ENCODE data around the gene ST6GALNAC1. TPM values are rescaled to one million over a fixed set of nuclear protein-coding genes. Genes with fewer than 3 reads are reported as not detected.
A peak's percentile ranks its signal among the peaks of the same experiment; 100 is the strongest.
"Not testable (repeated sequence)": the region's sequence is repeated elsewhere in the genome, so short reads cannot be mapped to it uniquely, and the experiment has no call there.

Gene ST6GALNAC1
- total and polyA plus RNA-seq, 4 experiments from 2014 or later = 12.7 to 45.8 (median 14.4) TPM

GRCh38 chr17:76606685-76607084 is 36.9 kb downstream of the ST6GALNAC1 start:
- peaks cover 5 to 14% (median 9%) of the 10 kb centered on the region in 4 donors for H3K4me1 Mint-ChIP-seq
- H3K4me1 ChIP-seq (ENCODE audit: insufficient read depth, low read length); POLR2A ChIA-PET (ENCODE audit: partially characterized antibody); H3K27ac ChIP-seq (ENCODE audit: low read depth, low read length); H3K27me3 ChIP-seq (ENCODE audit: insufficient read depth, low read length); H3K36me3 ChIP-seq (ENCODE audit: insufficient read depth, low read length); H3K4me3 Mint-ChIP-seq; DNase-seq; H3K27me3 Mint-ChIP-seq; H3K27ac Mint-ChIP-seq; H3K9me3 Mint-ChIP-seq; CTCF ChIA-PET (ENCODE audit: partially characterized antibody); intact Hi-C loops (cut with micrococcal nuclease); H3K9me3 ChIP-seq (ENCODE audit: control insufficient read depth in 1 of 2, low read length in 2 of 2); H3K4me3 ChIP-seq (ENCODE audit: low read length in 2 of 2); H3K36me3 Mint-ChIP-seq: not testable (repeated sequence)

- Mint-ChIP-seq H3K4me3 (peak overlapping the region in 6 of 8 donors; percentile 17 to 63 (median 30)), H3K9me3 (no peaks in the 10 kb centered on the region), H3K4me1 (peaks cover 16 to 26% (median 20%) of the 10 kb centered on the region in 4 donors), H3K27me3 (peaks cover 0 to 9% of the 10 kb centered on the region in 2 donors), H3K36me3 (no peaks in the 10 kb centered on the region), H3K27ac (peak overlapping the region in 2 of 7 donors; percentile 42 to 65)
- no peak overlapping the region for H3K4me3 ChIP-seq (ENCODE audit: low read length in 2 of 2)
- ChIA-PET CTCF (ENCODE audit: partially characterized antibody) (interaction anchor here (0.7 to 2.6 kb wide), 5 partner anchors 23 to 80 kb away, joined by 3 to 10 read pairs (median 5); no protein-coding TSS in a partner anchor), POLR2A (ENCODE audit: partially characterized antibody) (no interaction called here)
- H3K4me1 ChIP-seq (ENCODE audit: insufficient read depth, low read length) = peaks cover 20% of the 10 kb centered on the region
- H3K36me3 ChIP-seq (ENCODE audit: insufficient read depth, low read length) = no peaks in the 10 kb centered on the region
- no peaks in the 10 kb centered on the region for H3K27me3 ChIP-seq (ENCODE audit: insufficient read depth, low read length)
- H3K27ac ChIP-seq (ENCODE audit: low read depth, low read length) = no peak overlapping the region
- no peaks in the 10 kb centered on the region for H3K9me3 ChIP-seq (ENCODE audit: control insufficient read depth in 1 of 2, low read length in 2 of 2)
- intact Hi-C loops (cut with micrococcal nuclease) = no loop called here
- DNase-seq = no peak
Observed at GRCh38 chr17:76601065-76601464, 42.5 kb downstream of the ST6GALNAC1 start.

GRCh38 chr17:76599694-76600460 is 43.7 kb downstream of the ST6GALNAC1 start:
- CTCF ChIA-PET (ENCODE audit: partially characterized antibody) = interaction anchor here (0.6 to 1.5 kb wide), 4 partner anchors 41 to 534 kb away, joined by 3 to 5 read pairs (median 4); no protein-coding TSS in a partner anchor
- no peak overlapping the region for H3K4me3 Mint-ChIP-seq
- POLR2A ChIA-PET (ENCODE audit: partially characterized antibody) = interaction anchor here (1.0 kb wide), 1 partner anchor 13 kb away, joined by 3 read pairs; no protein-coding TSS in a partner anchor

GRCh38 chr17:76598004-76598439 is 45.5 kb downstream of the ST6GALNAC1 start:
- Histone ChIP-seq H3K27ac (ENCODE audit: low read depth, low read length) (no peak overlapping the region), H3K4me1 (ENCODE audit: insufficient read depth, low read length) (peaks cover 20% of the 10 kb centered on the region), H3K9me3 (ENCODE audit: control insufficient read depth in 1 of 2, low read length in 2 of 2) (no peaks in the 10 kb centered on the region), H3K36me3 (ENCODE audit: insufficient read depth, low read length) (no peaks in the 10 kb centered on the region), H3K4me3 (ENCODE audit: low read length in 2 of 2) (no peak overlapping the region), H3K27me3 (ENCODE audit: insufficient read depth, low read length) (no peaks in the 10 kb centered on the region)
- peaks cover 16 to 25% (median 20%) of the 10 kb centered on the region in 4 donors for H3K4me1 Mint-ChIP-seq
- peaks cover 3 to 16% of the 10 kb centered on the region in 2 donors for H3K27me3 Mint-ChIP-seq
- H3K36me3 Mint-ChIP-seq = no peaks in the 10 kb centered on the region
- intact Hi-C loops (cut with micrococcal nuclease) = no loop called here
- peak overlapping the region in 1 of 7 donors; percentile 4 for H3K27ac Mint-ChIP-seq
- ChIA-PET POLR2A (ENCODE audit: partially characterized antibody) (no interaction called here), CTCF (ENCODE audit: partially characterized antibody) (interaction anchor here (0.9 to 1.7 kb wide), 2 partner anchors 26 to 84 kb away, joined by 4 to 8 read pairs; no protein-coding TSS in a partner anchor)
- DNase-seq = no peak
- peaks cover 0 to 2% (median 0%) of the 10 kb centered on the region in 8 donors for H3K9me3 Mint-ChIP-seq
- H3K4me3 Mint-ChIP-seq = no peak overlapping the region

More at GRCh38 chr17:76599694-76600460, 43.7 kb downstream of the ST6GALNAC1 start:
- H3K4me3 ChIP-seq (ENCODE audit: low read length in 2 of 2) = no peak overlapping the region
- DNase-seq = no peak
- no peaks in the 10 kb centered on the region for H3K9me3 ChIP-seq (ENCODE audit: control insufficient read depth in 1 of 2, low read length in 2 of 2)
- no peaks in the 10 kb centered on the region for H3K36me3 ChIP-seq (ENCODE audit: insufficient read depth, low read length)
- no peak overlapping the region for H3K27ac ChIP-seq (ENCODE audit: low read depth, low read length)
- Mint-ChIP-seq H3K4me1 (peaks cover 16 to 26% (median 20%) of the 10 kb centered on the region in 4 donors), H3K9me3 (no peaks in the 10 kb centered on the region), H3K36me3 (no peaks in the 10 kb centered on the region), H3K27ac (no peak overlapping the region), H3K27me3 (peaks cover 3 to 9% of the 10 kb centered on the region in 2 donors)
- H3K27me3 ChIP-seq (ENCODE audit: insufficient read depth, low read length) = no peaks in the 10 kb centered on the region
- intact Hi-C loops (cut with micrococcal nuclease) = no loop called here
- peaks cover 20% of the 10 kb centered on the region for H3K4me1 ChIP-seq (ENCODE audit: insufficient read depth, low read length)

GRCh38 chr17:76597156-76598003 is 46.2 kb downstream of the ST6GALNAC1 start:
- Mint-ChIP-seq H3K4me3 (no peak overlapping the region), H3K9me3 (peaks cover 0 to 2% (median 0%) of the 10 kb centered on the region in 8 donors), H3K27me3 (peaks cover 3 to 16% of the 10 kb centered on the region in 2 donors), H3K27ac (no peak overlapping the region), H3K4me1 (peaks cover 16 to 20% (median 17%) of the 10 kb centered on the region in 4 donors), H3K36me3 (no peaks in the 10 kb centered on the region)
- H3K27ac ChIP-seq (ENCODE audit: low read depth, low read length) = no peak overlapping the region
- no peaks in the 10 kb centered on the region for H3K27me3 ChIP-seq (ENCODE audit: insufficient read depth, low read length)
- DNase-seq = no peak
- POLR2A ChIA-PET (ENCODE audit: partially characterized antibody) = no interaction called here
- peaks cover 19% of the 10 kb centered on the region for H3K4me1 ChIP-seq (ENCODE audit: insufficient read depth, low read length)
- H3K4me3 ChIP-seq (ENCODE audit: low read length in 2 of 2) = no peak overlapping the region
- CTCF ChIA-PET (ENCODE audit: partially characterized antibody) = interaction anchor here (0.6 to 1.7 kb wide), 3 partner anchors 20 to 84 kb away, joined by 3 to 8 read pairs (median 4); no protein-coding TSS in a partner anchor
- intact Hi-C loops (cut with micrococcal nuclease) = no loop called here
- H3K9me3 ChIP-seq (ENCODE audit: control insufficient read depth in 1 of 2, low read length in 2 of 2) = no peaks in the 10 kb centered on the region
- H3K36me3 ChIP-seq (ENCODE audit: insufficient read depth, low read length) = no peaks in the 10 kb centered on the region

GRCh38 chr17:76594690-76595089 is 48.9 kb downstream of the ST6GALNAC1 start:
- H3K4me1 Mint-ChIP-seq = peaks cover 0 to 2% (median under 1%) of the 10 kb centered on the region in 4 donors
- DNase-seq = no peak
- Histone ChIP-seq H3K9me3 (ENCODE audit: control insufficient read depth in 1 of 2, low read length in 2 of 2) (no peaks in the 10 kb centered on the region), H3K27ac (ENCODE audit: low read depth, low read length) (no peak overlapping the region), H3K27me3 (ENCODE audit: insufficient read depth, low read length) (no peaks in the 10 kb centered on the region), H3K4me1 (ENCODE audit: insufficient read depth, low read length) (no peaks in the 10 kb centered on the region), H3K4me3 (ENCODE audit: low read length in 2 of 2) (no peak overlapping the region), H3K36me3 (ENCODE audit: insufficient read depth, low read length) (no peaks in the 10 kb centered on the region)
- POLR2A ChIA-PET (ENCODE audit: partially characterized antibody) = no interaction called here
- H3K9me3 Mint-ChIP-seq = peaks cover 0 to 2% (median 0%) of the 10 kb centered on the region in 8 donors
- no peaks in the 10 kb centered on the region for H3K36me3 Mint-ChIP-seq
- H3K27ac Mint-ChIP-seq = no peak overlapping the region
- H3K27me3 Mint-ChIP-seq = peaks cover 5 to 16% of the 10 kb centered on the region in 2 donors
- intact Hi-C loops (cut with micrococcal nuclease) = no loop called here
- H3K4me3 Mint-ChIP-seq = no peak overlapping the region
- CTCF ChIA-PET (ENCODE audit: partially characterized antibody) = interaction anchor here (0.9 to 3.2 kb wide), 3 partner anchors 29 to 39 kb away, joined by 4 to 11 read pairs (median 4); no protein-coding TSS in a partner anchor
